Testis (tissue), 3 donors: ENCODE results near the gene AKIRIN1. TPM values are rescaled to one million over a fixed set of nuclear protein-coding genes. Genes with fewer than 3 reads are reported as not detected.
"Not testable (repeated sequence)": the region's sequence is repeated elsewhere in the genome, so short reads cannot be mapped to it uniquely, and the experiment has no call there.

Experiments used
- DNase-seq: peaks from one replicate; pipeline ENCODE4 v3.0.0-alpha.2; 2019
- H3K27ac ChIP-seq, 2 donors: fragments of 200-600 bp; sonication (generic); one replicate each; pipeline ENCODE4 v1.5.1; 2019
- H3K27me3 ChIP-seq: fragments of 200-600 bp; sonication (generic); one replicate; pipeline ENCODE4 v1.5.1; 2019
- H3K36me3 ChIP-seq: fragments of 200-600 bp; sonication (generic); one replicate; pipeline ENCODE4 v1.5.1; 2017; ENCODE audit warnings: low read depth; ENCODE audit errors: missing control alignments
- H3K4me1 ChIP-seq: fragments of 200-600 bp; sonication (generic); one replicate; pipeline ENCODE4 v1.5.1; 2019
- H3K4me3 ChIP-seq, 2 donors: fragments of 200-600 bp; sonication (generic); one replicate each; pipeline ENCODE4 v1.5.1; 2017 to 2019
- H3K9me3 ChIP-seq: fragments of 200-600 bp; sonication (generic); one replicate; pipeline ENCODE4 v1.5.1; 2017
- CTCF ChIP-seq, 3 experiments: fragments of 450-650 bp in 2 of 3; fragments of 200-600 bp in 1 of 3; sonication (generic) in 1 of 3; IDR thresholded peaks; one replicate each; pipeline ENCODE4 v1.5.1; 2016 to 2019; ENCODE audit warnings: antibody characterized with exemption in 3 of 3, mild to moderate bottlenecking in 2 of 3, moderate library complexity in 1 of 3
- POLR2A ChIP-seq: fragments of 450-650 bp; IDR thresholded peaks from one replicate; pipeline ENCODE4 v1.6.1; 2017; ENCODE audit warnings: antibody characterized with exemption, mild to moderate bottlenecking, moderate library complexity
- WGBS, 2 donors: methylation state at CpG; one replicate each; pipeline ENCODE4 v1.1.5; 2018; 5-methylcytosine and 5-hydroxymethylcytosine counted together
- intact Hi-C: fragments of 100-400 bp; cut with DNase I; formaldehyde crosslinking; loops from one replicate; pipeline ENCODE4 v1.15.1; 2023; ENCODE audit warnings: low total_unique reads
- polyA plus RNA-seq: library from polyadenylated mRNA; stranded (reverse); fragments of 350-450 nt; fragmentation: Illumina TruSeq; extraction: RNeasy Lipid Tissue Mini Kit (QIAGEN cat#74804); gene quantifications from one replicate; pipeline ENCODE4 v1.2.3, GENCODE V29; 2014; ENCODE audit warnings: low read depth, low replicate concordance; ENCODE audit not compliant: insufficient read depth
- total RNA-seq, 2 donors: library from RNA; depleted of rRNA; stranded (reverse); fragments of >200 nt; gene quantifications; one replicate each; pipeline ENCODE4 v1.2.3, GENCODE V29; 2016

AKIRIN1 gene
- total and polyA plus RNA-seq, 3 donors from 2014 or later, result 134 to 169 (median 138) TPM

DNA sequence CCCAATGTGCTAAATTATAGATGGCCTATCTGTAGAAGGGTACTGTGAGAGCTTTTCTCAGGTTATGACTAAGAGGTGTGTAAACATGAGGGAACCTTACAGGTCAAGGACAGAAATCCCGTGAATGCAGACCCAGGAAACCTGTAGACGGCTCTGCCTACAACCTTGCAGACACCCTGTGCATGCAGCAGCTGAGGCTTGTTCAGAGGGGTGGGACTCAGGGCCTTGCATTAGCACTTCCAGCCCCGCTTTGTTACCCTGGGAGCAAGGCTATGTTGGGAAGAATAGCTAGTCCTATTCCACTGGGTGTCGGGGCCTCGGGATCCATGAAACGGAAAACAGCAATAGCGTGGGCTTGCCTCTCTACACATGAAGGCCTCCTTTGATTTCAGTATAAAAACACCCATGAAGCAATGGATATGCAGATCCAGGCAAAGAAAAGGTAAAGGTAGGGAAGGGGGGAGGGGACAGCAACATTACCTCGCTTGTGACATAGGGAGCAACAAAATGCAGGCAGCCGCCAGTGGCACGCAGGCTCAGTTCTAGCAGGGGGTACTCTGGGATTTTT lies 25.6 kb downstream of the AKIRIN1 start:
- Histone ChIP-seq H3K27ac (no peak overlapping the region), H3K4me3 (no peak overlapping the region), H3K9me3 (no peaks in the 10 kb centered on the region), H3K36me3 (no peaks in the 10 kb centered on the region), H3K4me1 (no peaks in the 10 kb centered on the region), H3K27me3 (no peaks in the 10 kb centered on the region)
- 68 to 83% methylated on average over 10 of the region's 10 CpGs for WGBS, 2 donors
- TF ChIP-seq CTCF (IDR thresholded peaks at IDR 0.05) (no peak), POLR2A (no peak)
- DNase-seq, result no peak
- intact Hi-C loops, result no loop called here

DNA sequence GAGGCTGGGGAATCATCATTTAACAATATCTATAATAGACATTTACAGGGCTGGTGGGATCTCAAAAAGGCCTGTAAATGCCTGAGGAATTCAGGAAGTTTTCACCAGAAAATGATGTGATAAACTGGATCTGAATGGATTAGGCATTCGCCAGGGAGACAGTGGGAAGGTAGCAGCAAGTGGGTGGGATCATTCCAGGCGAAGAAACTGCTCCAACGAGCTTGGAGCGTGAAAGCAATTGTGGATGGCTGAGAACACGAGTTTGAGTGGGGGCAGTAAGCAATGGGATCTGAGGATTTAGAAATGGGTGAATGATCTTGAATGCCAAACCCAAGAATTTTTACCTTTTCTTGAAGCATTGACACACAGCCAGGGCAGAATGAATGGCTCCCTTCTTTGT lies 26.2 kb downstream of the AKIRIN1 start:
- intact Hi-C loops, result no loop called here
- Histone ChIP-seq H3K4me1 (no peaks in the 10 kb centered on the region), H3K36me3 (no peaks in the 10 kb centered on the region), H3K9me3 (no peaks in the 10 kb centered on the region), H3K4me3 (no peak overlapping the region), H3K27ac (no peak overlapping the region), H3K27me3 (no peaks in the 10 kb centered on the region)
- no peak for TF ChIP-seq POLR2A
- TF ChIP-seq CTCF (IDR thresholded peaks at IDR 0.05), result no peak
- DNase-seq, result no peak
- 75 to 81% methylated on average over 5 of the region's 5 CpGs for WGBS, 2 donors

DNA sequence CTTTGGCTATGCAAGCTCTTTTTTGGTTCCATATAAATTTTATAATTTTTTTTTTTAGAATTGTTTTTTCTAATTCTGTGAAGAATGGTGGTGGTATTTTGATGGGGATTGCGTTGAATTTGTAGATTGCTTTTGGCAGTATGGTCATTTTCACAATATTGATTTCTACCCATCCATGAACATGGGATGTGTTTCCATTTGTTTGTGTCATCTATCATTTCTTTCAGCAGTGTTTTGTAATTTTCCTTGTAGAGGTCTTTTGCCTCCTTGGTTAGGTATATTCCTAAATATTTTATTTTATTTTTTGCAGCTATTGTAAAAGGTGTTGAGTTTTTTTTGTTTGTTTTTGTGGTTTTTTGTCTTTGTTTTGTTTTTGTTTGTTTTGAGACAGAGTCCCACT lies 29.4 kb downstream of the AKIRIN1 start:
- H3K27ac ChIP-seq, result not testable (repeated sequence)

DNA sequence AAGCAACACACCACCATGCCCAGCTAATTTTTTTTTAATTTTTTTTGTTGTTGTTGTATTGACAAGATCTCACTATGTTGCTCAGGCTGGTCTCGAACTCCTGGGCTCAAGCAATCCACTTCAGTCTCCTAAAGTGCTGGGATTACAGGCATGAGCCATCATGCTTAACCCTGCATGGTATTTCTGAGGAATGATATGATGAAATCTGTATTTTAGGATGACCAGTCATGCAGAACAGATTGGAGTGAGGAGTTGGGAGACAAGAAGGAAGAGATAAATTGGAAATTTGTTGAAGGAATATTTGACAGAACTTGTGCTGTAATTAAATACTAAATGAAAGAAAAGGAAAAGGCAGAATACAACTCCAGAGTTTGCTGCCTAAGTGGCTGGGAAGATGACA lies 30.4 kb downstream of the AKIRIN1 start:
- Histone ChIP-seq H3K36me3 (no peaks in the 10 kb centered on the region), H3K4me3 (no peak overlapping the region), H3K4me1 (peaks cover 5% of the 10 kb centered on the region), H3K27me3 (no peaks in the 10 kb centered on the region), H3K9me3 (no peaks in the 10 kb centered on the region), H3K27ac (no peak overlapping the region)
- TF ChIP-seq POLR2A (no peak), CTCF (IDR thresholded peaks at IDR 0.05) (no peak)
- intact Hi-C loops, result no loop called here
- DNase-seq, result no peak
- WGBS, 2 donors, result 69 to 81% methylated on average over 1 of the region's 1 CpG

More for the DNA sequence above, 29.4 kb downstream of the AKIRIN1 start:
- 57 to 94% methylated on average over 1 of the region's 1 CpG for WGBS, 2 donors
- H3K9me3 ChIP-seq, H3K36me3 ChIP-seq, H3K4me3 ChIP-seq, intact Hi-C loops, H3K4me1 ChIP-seq, H3K27me3 ChIP-seq, DNase-seq: not testable (repeated sequence)

DNA sequence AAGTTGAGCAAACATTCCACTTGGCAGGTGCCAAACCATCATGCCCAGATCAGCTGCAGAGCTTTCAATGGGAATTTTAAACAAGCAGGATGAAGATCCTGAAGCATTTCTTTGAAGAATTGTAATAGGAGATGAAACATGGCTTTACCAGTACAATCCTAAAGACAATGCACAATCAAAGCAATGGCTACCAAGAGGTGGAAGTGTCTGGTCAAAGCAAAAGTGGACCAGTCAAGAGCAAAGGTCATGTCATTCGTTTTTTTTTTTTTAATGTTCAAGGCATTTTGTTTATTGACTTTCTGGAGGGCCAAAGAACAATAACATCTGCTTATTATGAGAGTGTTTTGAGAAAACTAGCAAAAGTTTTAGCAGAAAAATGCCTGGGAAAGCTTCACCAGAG lies 32.1 kb downstream of the AKIRIN1 start:
- no peak for TF ChIP-seq POLR2A
- no peak for TF ChIP-seq CTCF (IDR thresholded peaks at IDR 0.05)
- DNase-seq, result no peak
- Histone ChIP-seq H3K27me3 (no peaks in the 10 kb centered on the region), H3K27ac (no peak overlapping the region), H3K9me3 (no peaks in the 10 kb centered on the region), H3K4me1 (peaks cover 10% of the 10 kb centered on the region), H3K4me3 (no peak overlapping the region), H3K36me3 (no peaks in the 10 kb centered on the region)
- intact Hi-C loops, result no loop called here
- WGBS, 2 donors, result 69 to 81% methylated on average over 1 of the region's 1 CpG
